Liver (tissue), 3 donors: Measurements from ENCODE around the gene SNAP47.

ENCODE experiments used
- CTCF ChIP-seq: fragments of 150-350 bp; IDR thresholded peaks from 2 replicates; pipeline ENCODE4 v1.5.1; 2017; ENCODE audit warnings: improper control_type of control experiment, low read depth, low read length; ENCODE audit not compliant: missing input control
- RAD21 ChIP-seq, 2 donors: IDR thresholded peaks; 2 replicates each; pipeline ENCODE4 v1.6.1; 2016; ENCODE audit warnings: antibody characterized with exemption in 2 of 2, mild to moderate bottlenecking in 2 of 2
- YY1 ChIP-seq: IDR thresholded peaks from 2 replicates; pipeline ENCODE4 v1.6.1; 2016; ENCODE audit warnings: antibody characterized with exemption, mild to moderate bottlenecking
- TF ChIP-seq, protein P1 (sequence below): IDR thresholded peaks from 2 replicates; pipeline ENCODE4 v1.6.1; 2016; ENCODE audit warnings: antibody characterized with exemption, mild to moderate bottlenecking
- donor health status: healthy.
- donor health status: healthy.

- TF ChIP-seq CTCF (no peak), YY1 (no peak), RAD21 (IDR thresholded peaks at IDR 0.05) (no peak)
- TF ChIP-seq, protein P1, sequence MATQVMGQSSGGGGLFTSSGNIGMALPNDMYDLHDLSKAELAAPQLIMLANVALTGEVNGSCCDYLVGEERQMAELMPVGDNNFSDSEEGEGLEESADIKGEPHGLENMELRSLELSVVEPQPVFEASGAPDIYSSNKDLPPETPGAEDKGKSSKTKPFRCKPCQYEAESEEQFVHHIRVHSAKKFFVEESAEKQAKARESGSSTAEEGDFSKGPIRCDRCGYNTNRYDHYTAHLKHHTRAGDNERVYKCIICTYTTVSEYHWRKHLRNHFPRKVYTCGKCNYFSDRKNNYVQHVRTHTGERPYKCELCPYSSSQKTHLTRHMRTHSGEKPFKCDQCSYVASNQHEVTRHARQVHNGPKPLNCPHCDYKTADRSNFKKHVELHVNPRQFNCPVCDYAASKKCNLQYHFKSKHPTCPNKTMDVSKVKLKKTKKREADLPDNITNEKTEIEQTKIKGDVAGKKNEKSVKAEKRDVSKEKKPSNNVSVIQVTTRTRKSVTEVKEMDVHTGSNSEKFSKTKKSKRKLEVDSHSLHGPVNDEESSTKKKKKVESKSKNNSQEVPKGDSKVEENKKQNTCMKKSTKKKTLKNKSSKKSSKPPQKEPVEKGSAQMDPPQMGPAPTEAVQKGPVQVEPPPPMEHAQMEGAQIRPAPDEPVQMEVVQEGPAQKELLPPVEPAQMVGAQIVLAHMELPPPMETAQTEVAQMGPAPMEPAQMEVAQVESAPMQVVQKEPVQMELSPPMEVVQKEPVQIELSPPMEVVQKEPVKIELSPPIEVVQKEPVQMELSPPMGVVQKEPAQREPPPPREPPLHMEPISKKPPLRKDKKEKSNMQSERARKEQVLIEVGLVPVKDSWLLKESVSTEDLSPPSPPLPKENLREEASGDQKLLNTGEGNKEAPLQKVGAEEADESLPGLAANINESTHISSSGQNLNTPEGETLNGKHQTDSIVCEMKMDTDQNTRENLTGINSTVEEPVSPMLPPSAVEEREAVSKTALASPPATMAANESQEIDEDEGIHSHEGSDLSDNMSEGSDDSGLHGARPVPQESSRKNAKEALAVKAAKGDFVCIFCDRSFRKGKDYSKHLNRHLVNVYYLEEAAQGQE = no peak
These were observed 28.8 kb downstream of the SNAP47 start for GRCh38 chr1:227764019-227764391.
